Measurements from ENCODE around the gene POLDIP3.
A peak's percentile ranks its signal among the peaks of the same experiment; 100 is the strongest.
"Not testable (repeated sequence)": the region's sequence is repeated elsewhere in the genome, so short reads cannot be mapped to it uniquely, and the experiment has no call there.

POLDIP3 gene

GRCh38 chr22:42586381-42586780 is 28.3 kb downstream of the POLDIP3 start:
- DNase-seq (ENCODE audit: low read depth in 2 of 2), result no peak

GRCh38 chr22:42585096-42585495 is 29.6 kb downstream of the POLDIP3 start:
- DNase-seq (ENCODE audit: low read depth in 2 of 2), result no peak

GRCh38 chr22:42584364-42584940 is 30.2 kb downstream of the POLDIP3 start:
- no peak for DNase-seq (ENCODE audit: low read depth in 2 of 2)

GRCh38 chr22:42582987-42583386 is 31.7 kb downstream of the POLDIP3 start:
- no peak for DNase-seq (ENCODE audit: low read depth in 2 of 2)

GRCh38 chr22:42581762-42582716 is 32.6 kb downstream of the POLDIP3 start:
- DNase-seq (ENCODE audit: low read depth in 2 of 2), result peak; percentile 75 to 86

- not testable (repeated sequence) for DNase-seq (ENCODE audit: low read depth in 2 of 2)
These were observed 33.4 kb downstream of the POLDIP3 start for GRCh38 chr22:42581194-42581761.

- DNase-seq (ENCODE audit: low read depth in 2 of 2), result not testable (repeated sequence)
These were observed 34.6 kb downstream of the POLDIP3 start for GRCh38 chr22:42580040-42580439.

GRCh38 chr22:42577623-42578240 is 37.0 kb downstream of the POLDIP3 start:
- DNase-seq (ENCODE audit: low read depth in 2 of 2), result no peak

- DNase-seq (ENCODE audit: low read depth in 2 of 2), result not testable (repeated sequence)
These were observed 37.5 kb downstream of the POLDIP3 start for GRCh38 chr22:42577141-42577540.

GRCh38 chr22:42575996-42576574 is 38.6 kb downstream of the POLDIP3 start:
- not testable (repeated sequence) for DNase-seq (ENCODE audit: low read depth in 2 of 2)

- not testable (repeated sequence) for DNase-seq (ENCODE audit: low read depth in 2 of 2)
These were observed 40.2 kb downstream of the POLDIP3 start for GRCh38 chr22:42574468-42574867.

GRCh38 chr22:42574046-42574445 is 40.6 kb downstream of the POLDIP3 start:
- not testable (repeated sequence) for DNase-seq (ENCODE audit: low read depth in 2 of 2)

- not testable (repeated sequence) for DNase-seq (ENCODE audit: low read depth in 2 of 2)
These were observed 43.6 kb downstream of the POLDIP3 start for GRCh38 chr22:42571068-42571467.

GRCh38 chr22:42570580-42570979 is 44.1 kb downstream of the POLDIP3 start:
- not testable (repeated sequence) for DNase-seq (ENCODE audit: low read depth in 2 of 2)

- DNase-seq (ENCODE audit: low read depth in 2 of 2), result not testable (repeated sequence)
These were observed 46.7 kb downstream of the POLDIP3 start for GRCh38 chr22:42567950-42568349.

GRCh38 chr22:42565956-42566355 is 48.7 kb downstream of the POLDIP3 start:
- no peak for DNase-seq (ENCODE audit: low read depth in 2 of 2)

- DNase-seq (ENCODE audit: low read depth in 2 of 2), result no peak
These were observed 50.0 kb downstream of the POLDIP3 start for GRCh38 chr22:42564699-42565098.

- DNase-seq (ENCODE audit: low read depth in 2 of 2), result not testable (repeated sequence)
These were observed 50.7 kb downstream of the POLDIP3 start for GRCh38 chr22:42563943-42564342.

- DNase-seq (ENCODE audit: low read depth in 2 of 2), result no peak
These were observed 52.0 kb downstream of the POLDIP3 start for GRCh38 chr22:42562684-42563083.

GRCh38 chr22:42562279-42562678 is 52.4 kb downstream of the POLDIP3 start:
- DNase-seq (ENCODE audit: low read depth in 2 of 2), result no peak

- DNase-seq (ENCODE audit: low read depth in 2 of 2), result no peak
These were observed 52.8 kb downstream of the POLDIP3 start for GRCh38 chr22:42561856-42562255.

GRCh38 chr22:42560781-42561180 is 53.9 kb downstream of the POLDIP3 start:
- no peak for DNase-seq (ENCODE audit: low read depth in 2 of 2)
